ENCODE results near the gene CR1. TPM values are rescaled to one million over a fixed set of nuclear protein-coding genes. Genes with fewer than 3 reads are reported as not detected.

CR1 gene
- total RNA-seq, 1 donor from 2014 or later: 0.13 TPM

- Histone ChIP-seq H3K4me3 (ENCODE audit: low read depth, low read length) (no peak overlapping the region), H3K27me3 (ENCODE audit: control insufficient read depth, insufficient read depth, low read length) (peaks cover 3% of the 10 kb centered on the region), H3K36me3 (ENCODE audit: control insufficient read depth, insufficient read depth, low read length) (no peaks in the 10 kb centered on the region)
- no peak for DNase-seq (ENCODE audit: low read depth)
- no peak for TF ChIP-seq CTCF (IDR thresholded peaks at IDR 0.05; ENCODE audit: insufficient read depth, low read length, poor library complexity, severe bottlenecking)
Observed at GRCh38 chr1:207504438-207504837, 8.5 kb downstream of the CR1 start.

- H3K4me3 ChIP-seq (ENCODE audit: low read depth, low read length): no peak overlapping the region
- TF ChIP-seq CTCF (IDR thresholded peaks at IDR 0.05; ENCODE audit: insufficient read depth, low read length, poor library complexity, severe bottlenecking): no peak
- no peak for DNase-seq (ENCODE audit: low read depth)
- no peaks in the 10 kb centered on the region for H3K27me3 ChIP-seq (ENCODE audit: control insufficient read depth, insufficient read depth, low read length)
- no peaks in the 10 kb centered on the region for H3K36me3 ChIP-seq (ENCODE audit: control insufficient read depth, insufficient read depth, low read length)
Observed at GRCh38 chr1:207510444-207510843, 14.5 kb downstream of the CR1 start.

GRCh38 chr1:207514890-207515289 lies 18.9 kb downstream of the CR1 start:
- DNase-seq (ENCODE audit: low read depth): no peak
- no peak for TF ChIP-seq CTCF (IDR thresholded peaks at IDR 0.05; ENCODE audit: insufficient read depth, low read length, poor library complexity, severe bottlenecking)
- H3K27me3 ChIP-seq (ENCODE audit: control insufficient read depth, insufficient read depth, low read length): no peaks in the 10 kb centered on the region
- no peak overlapping the region for H3K4me3 ChIP-seq (ENCODE audit: low read depth, low read length)
- no peaks in the 10 kb centered on the region for H3K36me3 ChIP-seq (ENCODE audit: control insufficient read depth, insufficient read depth, low read length)

GRCh38 chr1:207516729-207517128 lies 20.8 kb downstream of the CR1 start:
- H3K36me3 ChIP-seq (ENCODE audit: control insufficient read depth, insufficient read depth, low read length): no peaks in the 10 kb centered on the region
- DNase-seq (ENCODE audit: low read depth): no peak
- no peak overlapping the region for H3K4me3 ChIP-seq (ENCODE audit: low read depth, low read length)
- no peaks in the 10 kb centered on the region for H3K27me3 ChIP-seq (ENCODE audit: control insufficient read depth, insufficient read depth, low read length)
- TF ChIP-seq CTCF (IDR thresholded peaks at IDR 0.05; ENCODE audit: insufficient read depth, low read length, poor library complexity, severe bottlenecking): no peak

- DNase-seq (ENCODE audit: low read depth): no peak
- no peak for TF ChIP-seq CTCF (IDR thresholded peaks at IDR 0.05; ENCODE audit: insufficient read depth, low read length, poor library complexity, severe bottlenecking)
- no peaks in the 10 kb centered on the region for H3K36me3 ChIP-seq (ENCODE audit: control insufficient read depth, insufficient read depth, low read length)
Observed at GRCh38 chr1:207518608-207519236, 22.8 kb downstream of the CR1 start.

More at GRCh38 chr1:207518608-207519236, 22.8 kb downstream of the CR1 start:
- H3K27me3 ChIP-seq (ENCODE audit: control insufficient read depth, insufficient read depth, low read length): no peaks in the 10 kb centered on the region
- H3K4me3 ChIP-seq (ENCODE audit: low read depth, low read length): no peak overlapping the region
